ENCODE data around the gene TRAM2.

DNA sequence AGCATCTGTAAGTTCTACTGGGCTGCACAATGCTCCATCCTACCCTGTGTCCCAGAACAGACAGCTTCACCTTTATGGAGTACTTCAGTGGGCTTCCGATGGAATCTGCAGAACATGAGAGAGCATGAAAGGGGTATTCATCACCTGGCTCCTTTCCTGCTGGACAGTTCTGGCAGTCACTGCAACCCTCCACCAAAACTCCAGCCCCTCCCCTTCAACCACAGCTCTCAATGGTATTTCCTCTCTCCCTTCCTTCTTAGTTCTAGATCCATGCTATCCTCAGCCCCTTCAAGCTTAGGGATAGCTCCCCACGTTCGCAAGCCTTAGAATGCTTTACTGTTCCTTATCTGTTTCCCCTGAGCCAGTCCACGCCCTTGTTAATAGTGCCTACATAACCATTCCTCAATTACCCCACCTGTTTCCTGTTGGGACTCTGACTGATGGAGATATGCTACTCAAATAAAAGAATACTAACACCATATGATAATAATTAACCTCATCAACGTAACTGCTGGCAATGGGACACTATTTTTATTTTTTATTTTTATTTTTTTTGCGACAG lies 26.8 kb downstream of the TRAM2 start:
- TF ChIP-seq CTCF (conservative IDR thresholded peaks at IDR 0.05; ENCODE audit: low read depth, low read length) (no peak), POLR2A (IDR thresholded peaks at IDR 0.05; ENCODE audit: low read depth, low read length) (no peak), MAFK (IDR thresholded peaks at IDR 0.05; ENCODE audit: low read depth, low read length) (no peak), MAZ (IDR thresholded peaks at IDR 0.05; ENCODE audit: borderline replicate concordance, low read depth, low read length) (no peak)

All from IMR-90 (cell line).